HG02610 (cell line): ENCODE measurements around the gene RFFL.
"Not testable (repeated sequence)": the region's sequence is repeated elsewhere in the genome, so short reads cannot be mapped to it uniquely, and the experiment has no call there.

ENCODE experiments used
- ATAC-seq: cut with Tn5 transposase; IDR thresholded peaks from one replicate; pipeline ENCODE4 v1.9.1; 2021; ENCODE audit warnings: mild to moderate bottlenecking, moderate library complexity; ENCODE audit not compliant: unreplicated experiment

Gene RFFL

GRCh38 chr17:35063514-35064223 is at the start of gene RFFL:
TSS of gene RFFL (minus strand) at chr17:35063707. CDS start at chr17:35026553, 37,154 bp downstream.
- peak; percentile 87 for ATAC-seq

GRCh38 chr17:35110791-35111190 is 47.3 kb upstream of the RFFL start:
- not testable (repeated sequence) for ATAC-seq

GRCh38 chr17:35104844-35105450 is 41.4 kb upstream of the RFFL start:
- no peak for ATAC-seq

GRCh38 chr17:35103271-35103670 is 39.8 kb upstream of the RFFL start:
- no peak for ATAC-seq

GRCh38 chr17:35101725-35102124 is 38.2 kb upstream of the RFFL start:
- ATAC-seq, result no peak

- no peak for ATAC-seq
Measured at GRCh38 chr17:35101036-35101435, 37.5 kb upstream of the RFFL start.

- no peak for ATAC-seq
Measured at GRCh38 chr17:35099908-35100307, 36.4 kb upstream of the RFFL start.

- no peak for ATAC-seq
Measured at GRCh38 chr17:35097776-35098175, 34.3 kb upstream of the RFFL start.

GRCh38 chr17:35095741-35096140 is 32.2 kb upstream of the RFFL start:
- no peak for ATAC-seq

GRCh38 chr17:35094902-35095301 is 31.4 kb upstream of the RFFL start:
- ATAC-seq, result no peak

- ATAC-seq, result not testable (repeated sequence)
Measured at GRCh38 chr17:35090707-35091106, 27.2 kb upstream of the RFFL start.

GRCh38 chr17:35089586-35090296 is 26.2 kb upstream of the RFFL start:
- ATAC-seq, result peak; percentile 18

- ATAC-seq, result peak; percentile 74
Measured at GRCh38 chr17:35088881-35089585, 25.5 kb upstream of the RFFL start.

GRCh38 chr17:35088356-35088880 is 24.9 kb upstream of the RFFL start:
- no peak for ATAC-seq

- no peak for ATAC-seq
Measured at GRCh38 chr17:35087731-35088355, 24.3 kb upstream of the RFFL start.

GRCh38 chr17:35086931-35087573 is 23.5 kb upstream of the RFFL start:
- ATAC-seq, result no peak

- no peak for ATAC-seq
Measured at GRCh38 chr17:35086164-35086563, 22.7 kb upstream of the RFFL start.

- no peak for ATAC-seq
Measured at GRCh38 chr17:35084987-35085386, 21.5 kb upstream of the RFFL start.

GRCh38 chr17:35083071-35083470 is 19.6 kb upstream of the RFFL start:
- no peak for ATAC-seq

- no peak for ATAC-seq
Measured at GRCh38 chr17:35082073-35082657, 18.7 kb upstream of the RFFL start.
